Activated T-cell treated with anti-CD3 and anti-CD28 coated beads for 4 hours (primary cell): Measurements from ENCODE around the gene PLK5.
"Not testable (repeated sequence)": the region's sequence is repeated elsewhere in the genome, so short reads cannot be mapped to it uniquely, and the experiment has no call there.

Experiments
- DNase-seq: peaks from one replicate; pipeline ENCODE4 v3.0.0-alpha.2; 2020

Gene PLK5

GRCh38 chr19:1526066-1526778 is 2.3 kb downstream of the PLK5 start:
- no peak for DNase-seq

- no peak for DNase-seq
Observed at GRCh38 chr19:1526979-1527649, 3.2 kb downstream of the PLK5 start.

- DNase-seq, result no peak
Observed at GRCh38 chr19:1527650-1528309, 3.9 kb downstream of the PLK5 start.

- no peak for DNase-seq
Observed at GRCh38 chr19:1528596-1529429, 4.9 kb downstream of the PLK5 start.

GRCh38 chr19:1529430-1529816 is 5.5 kb downstream of the PLK5 start:
- no peak for DNase-seq

- DNase-seq, result not testable (repeated sequence)
Observed at GRCh38 chr19:1530856-1531255, 7.0 kb downstream of the PLK5 start.

GRCh38 chr19:1531587-1531986 is 7.7 kb downstream of the PLK5 start:
- DNase-seq, result no peak

- DNase-seq, result no peak
Observed at GRCh38 chr19:1532003-1532402, 8.1 kb downstream of the PLK5 start.

GRCh38 chr19:1533510-1534150 is 9.8 kb downstream of the PLK5 start:
- no peak for DNase-seq

- no peak for DNase-seq
Observed at GRCh38 chr19:1534972-1535371, 11.1 kb downstream of the PLK5 start.

GRCh38 chr19:1535699-1536098 is 11.8 kb downstream of the PLK5 start:
- not testable (repeated sequence) for DNase-seq

- no peak for DNase-seq
Observed at GRCh38 chr19:1538978-1539377, 15.1 kb downstream of the PLK5 start.

GRCh38 chr19:1539749-1540148 is 15.9 kb downstream of the PLK5 start:
- not testable (repeated sequence) for DNase-seq

GRCh38 chr19:1540365-1540925 is 16.6 kb downstream of the PLK5 start:
- no peak for DNase-seq

GRCh38 chr19:1549332-1549945 is 25.6 kb downstream of the PLK5 start:
- DNase-seq, result no peak

- DNase-seq, result no peak
Observed at GRCh38 chr19:1551068-1552040, 27.5 kb downstream of the PLK5 start.

GRCh38 chr19:1553415-1553814 is 29.5 kb downstream of the PLK5 start:
- no peak for DNase-seq

- DNase-seq, result no peak
Observed at GRCh38 chr19:1554968-1555367, 31.1 kb downstream of the PLK5 start.

GRCh38 chr19:1555487-1556389 is 31.9 kb downstream of the PLK5 start:
- DNase-seq, result no peak
